ENCODE results near the gene CRP.
"Not testable (repeated sequence)": the region's sequence is repeated elsewhere in the genome, so short reads cannot be mapped to it uniquely, and the experiment has no call there.

The CRP gene

GRCh38 chr1:159699246-159699645 lies 15.1 kb downstream of the CRP start:
- Histone ChIP-seq H3K27ac (ENCODE audit: low read length) (no peak overlapping the region), H3K4me3 (ENCODE audit: low read length) (no peak overlapping the region), H3K27me3 (ENCODE audit: control insufficient read depth, insufficient read depth, low read length) (no peaks in the 10 kb centered on the region), H3K9ac (ENCODE audit: low read length) (no peak overlapping the region), H3K9me3 (ENCODE audit: control insufficient read depth, low read depth, low read length) (no peaks in the 10 kb centered on the region), H3K36me3 (ENCODE audit: control insufficient read depth, low read depth, low read length) (no peaks in the 10 kb centered on the region), H3K4me1 (ENCODE audit: control insufficient read depth, low read depth, low read length) (no peaks in the 10 kb centered on the region)

GRCh38 chr1:159687511-159687910 lies 26.9 kb downstream of the CRP start:
- Histone ChIP-seq H3K4me1 (ENCODE audit: control insufficient read depth, low read depth, low read length) (no peaks in the 10 kb centered on the region), H3K27me3 (ENCODE audit: control insufficient read depth, insufficient read depth, low read length) (no peaks in the 10 kb centered on the region), H3K36me3 (ENCODE audit: control insufficient read depth, low read depth, low read length) (no peaks in the 10 kb centered on the region), H3K9ac (ENCODE audit: low read length) (no peak overlapping the region), H3K27ac (ENCODE audit: low read length) (no peak overlapping the region), H3K4me3 (ENCODE audit: low read length) (no peak overlapping the region), H3K9me3 (ENCODE audit: control insufficient read depth, low read depth, low read length) (no peaks in the 10 kb centered on the region)

- Histone ChIP-seq H3K4me1 (ENCODE audit: control insufficient read depth, low read depth, low read length) (no peaks in the 10 kb centered on the region), H3K27me3 (ENCODE audit: control insufficient read depth, insufficient read depth, low read length) (no peaks in the 10 kb centered on the region), H3K27ac (ENCODE audit: low read length) (no peak overlapping the region), H3K9me3 (ENCODE audit: control insufficient read depth, low read depth, low read length) (no peaks in the 10 kb centered on the region), H3K36me3 (ENCODE audit: control insufficient read depth, low read depth, low read length) (no peaks in the 10 kb centered on the region), H3K4me3 (ENCODE audit: low read length) (no peak overlapping the region), H3K9ac (ENCODE audit: low read length) (no peak overlapping the region)
Observed at GRCh38 chr1:159686599-159687299, 27.6 kb downstream of the CRP start.

GRCh38 chr1:159678939-159679338 lies 35.5 kb downstream of the CRP start:
- no peak overlapping the region for H3K27ac ChIP-seq (ENCODE audit: low read length)
- H3K4me3 ChIP-seq (ENCODE audit: low read length), result no peak overlapping the region
- no peaks in the 10 kb centered on the region for H3K36me3 ChIP-seq (ENCODE audit: control insufficient read depth, low read depth, low read length)
- H3K4me1 ChIP-seq (ENCODE audit: control insufficient read depth, low read depth, low read length), result no peaks in the 10 kb centered on the region
- no peak overlapping the region for H3K9ac ChIP-seq (ENCODE audit: low read length)
- H3K27me3 ChIP-seq (ENCODE audit: control insufficient read depth, insufficient read depth, low read length), result no peaks in the 10 kb centered on the region
- H3K9me3 ChIP-seq (ENCODE audit: control insufficient read depth, low read depth, low read length), result no peaks in the 10 kb centered on the region

- H3K27me3 ChIP-seq (ENCODE audit: control insufficient read depth, insufficient read depth, low read length), result no peaks in the 10 kb centered on the region
- no peaks in the 10 kb centered on the region for H3K4me1 ChIP-seq (ENCODE audit: control insufficient read depth, low read depth, low read length)
- H3K36me3 ChIP-seq (ENCODE audit: control insufficient read depth, low read depth, low read length), result no peaks in the 10 kb centered on the region
- no peak overlapping the region for H3K4me3 ChIP-seq (ENCODE audit: low read length)
- H3K9ac ChIP-seq (ENCODE audit: low read length), result no peak overlapping the region
- no peaks in the 10 kb centered on the region for H3K9me3 ChIP-seq (ENCODE audit: control insufficient read depth, low read depth, low read length)
- H3K27ac ChIP-seq (ENCODE audit: low read length), result no peak overlapping the region
Observed at GRCh38 chr1:159675046-159675445, 39.3 kb downstream of the CRP start.

GRCh38 chr1:159672390-159672789 lies 42.0 kb downstream of the CRP start:
- not testable (repeated sequence) for H3K27ac ChIP-seq (ENCODE audit: low read length); H3K36me3 ChIP-seq (ENCODE audit: control insufficient read depth, low read depth, low read length); H3K9me3 ChIP-seq (ENCODE audit: control insufficient read depth, low read depth, low read length); H3K27me3 ChIP-seq (ENCODE audit: control insufficient read depth, insufficient read depth, low read length); H3K9ac ChIP-seq (ENCODE audit: low read length); H3K4me1 ChIP-seq (ENCODE audit: control insufficient read depth, low read depth, low read length); H3K4me3 ChIP-seq (ENCODE audit: low read length)

- Histone ChIP-seq H3K4me1 (ENCODE audit: control insufficient read depth, low read depth, low read length) (no peaks in the 10 kb centered on the region), H3K27ac (ENCODE audit: low read length) (no peak overlapping the region), H3K36me3 (ENCODE audit: control insufficient read depth, low read depth, low read length) (no peaks in the 10 kb centered on the region), H3K9me3 (ENCODE audit: control insufficient read depth, low read depth, low read length) (no peaks in the 10 kb centered on the region), H3K9ac (ENCODE audit: low read length) (no peak overlapping the region), H3K4me3 (ENCODE audit: low read length) (no peak overlapping the region), H3K27me3 (ENCODE audit: control insufficient read depth, insufficient read depth, low read length) (no peaks in the 10 kb centered on the region)
Observed at GRCh38 chr1:159669338-159669737, 45.1 kb downstream of the CRP start.

GRCh38 chr1:159668739-159669138 lies 45.6 kb downstream of the CRP start:
- H3K9me3 ChIP-seq (ENCODE audit: control insufficient read depth, low read depth, low read length), result no peaks in the 10 kb centered on the region
- H3K9ac ChIP-seq (ENCODE audit: low read length), result no peak overlapping the region

GRCh38 chr1:159664247-159664646 lies 50.1 kb downstream of the CRP start:
- no peak overlapping the region for H3K9ac ChIP-seq (ENCODE audit: low read length)
- no peak overlapping the region for H3K27ac ChIP-seq (ENCODE audit: low read length)
- no peaks in the 10 kb centered on the region for H3K9me3 ChIP-seq (ENCODE audit: control insufficient read depth, low read depth, low read length)
- H3K4me1 ChIP-seq (ENCODE audit: control insufficient read depth, low read depth, low read length), result no peaks in the 10 kb centered on the region
- H3K4me3 ChIP-seq (ENCODE audit: low read length), result no peak overlapping the region
- H3K36me3 ChIP-seq (ENCODE audit: control insufficient read depth, low read depth, low read length), result no peaks in the 10 kb centered on the region
- no peaks in the 10 kb centered on the region for H3K27me3 ChIP-seq (ENCODE audit: control insufficient read depth, insufficient read depth, low read length)

More at GRCh38 chr1:159668739-159669138, 45.6 kb downstream of the CRP start:
- no peak overlapping the region for H3K4me3 ChIP-seq (ENCODE audit: low read length)
- H3K27ac ChIP-seq (ENCODE audit: low read length), result no peak overlapping the region
- H3K4me1 ChIP-seq (ENCODE audit: control insufficient read depth, low read depth, low read length), result no peaks in the 10 kb centered on the region
- no peaks in the 10 kb centered on the region for H3K36me3 ChIP-seq (ENCODE audit: control insufficient read depth, low read depth, low read length)
- no peaks in the 10 kb centered on the region for H3K27me3 ChIP-seq (ENCODE audit: control insufficient read depth, insufficient read depth, low read length)

GRCh38 chr1:159663552-159663951 lies 50.8 kb downstream of the CRP start:
- no peak overlapping the region for H3K4me3 ChIP-seq (ENCODE audit: low read length)
- no peak overlapping the region for H3K27ac ChIP-seq (ENCODE audit: low read length)
- H3K4me1 ChIP-seq (ENCODE audit: control insufficient read depth, low read depth, low read length), result no peaks in the 10 kb centered on the region
- H3K9ac ChIP-seq (ENCODE audit: low read length), result no peak overlapping the region
- H3K36me3 ChIP-seq (ENCODE audit: control insufficient read depth, low read depth, low read length), result no peaks in the 10 kb centered on the region
- no peaks in the 10 kb centered on the region for H3K9me3 ChIP-seq (ENCODE audit: control insufficient read depth, low read depth, low read length)
- H3K27me3 ChIP-seq (ENCODE audit: control insufficient read depth, insufficient read depth, low read length), result no peaks in the 10 kb centered on the region
